Stimulated activated CD8-positive, alpha-beta memory T cell treated with anti-CD3 and anti-CD28 coated beads, Interleukin-7, amount 100 ng/mL, for 4 hours (primary cell): ENCODE data around the gene FCN2.

Experiments
- DNase-seq, 2 donors: peaks; one replicate each; pipeline ENCODE4 v3.0.0-alpha.2; 2020; ENCODE audit warnings: low read depth in 2 of 2

The FCN2 gene

GRCh38 chr9:134888603-134889190, 8.1 kb downstream of the FCN2 start:
- no peak for DNase-seq

- no peak for DNase-seq
These were observed 9.0 kb downstream of the FCN2 start for GRCh38 chr9:134889386-134890154.

DNA sequence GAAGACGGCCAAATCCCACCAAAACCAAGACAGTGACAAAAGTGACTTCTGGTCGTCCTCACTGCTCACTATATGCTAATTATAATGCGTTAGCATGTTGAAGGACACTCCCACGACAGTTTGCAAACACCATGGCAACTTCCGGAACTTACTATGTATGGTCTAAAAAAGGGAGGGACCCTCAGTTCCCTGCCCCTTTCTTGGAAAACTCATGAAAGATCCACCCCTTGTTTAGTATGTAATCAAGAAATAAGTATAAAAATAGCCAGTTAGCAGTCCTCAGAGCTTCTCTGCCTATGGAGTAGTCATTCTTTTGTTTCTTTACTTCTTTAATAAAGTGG, 9.5 kb downstream of the FCN2 start:
- DNase-seq = no peak

- DNase-seq = no peak
These were observed 10.4 kb downstream of the FCN2 start for GRCh38 chr9:134891053-134891452.

GRCh38 chr9:134891713-134892112, 11.1 kb downstream of the FCN2 start:
- no peak for DNase-seq

- no peak for DNase-seq
These were observed 11.6 kb downstream of the FCN2 start for GRCh38 chr9:134892221-134892620.

DNA sequence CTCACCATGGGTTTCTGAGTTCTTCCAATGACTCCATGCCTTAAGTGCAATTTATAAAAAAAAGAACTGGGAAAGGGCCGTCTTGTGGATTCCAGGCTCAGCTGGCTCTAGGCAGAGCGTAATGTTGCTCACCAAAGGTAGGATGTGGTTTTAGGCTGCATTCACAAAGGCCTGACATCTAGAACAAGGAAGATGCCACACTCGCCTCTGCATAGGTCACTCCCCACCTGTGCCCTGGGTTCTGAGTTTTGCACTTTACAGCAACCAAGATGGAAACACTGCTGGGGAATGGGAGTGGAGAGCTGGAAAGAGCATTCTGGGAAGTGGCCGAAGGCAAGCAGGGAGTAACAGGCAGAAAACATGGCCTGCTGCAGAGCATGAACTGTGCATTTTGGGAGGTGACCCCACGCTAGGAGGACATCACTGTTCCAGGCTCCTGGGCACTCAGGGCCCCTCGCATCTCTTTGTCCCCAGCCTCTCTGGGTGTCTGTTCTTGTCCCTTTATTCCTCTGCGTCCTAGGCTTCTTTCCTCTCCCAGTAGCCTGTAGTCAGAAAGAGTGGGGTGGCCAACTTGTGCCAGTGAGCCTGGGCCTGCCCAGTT, 12.3 kb downstream of the FCN2 start:
- DNase-seq = no peak

DNA sequence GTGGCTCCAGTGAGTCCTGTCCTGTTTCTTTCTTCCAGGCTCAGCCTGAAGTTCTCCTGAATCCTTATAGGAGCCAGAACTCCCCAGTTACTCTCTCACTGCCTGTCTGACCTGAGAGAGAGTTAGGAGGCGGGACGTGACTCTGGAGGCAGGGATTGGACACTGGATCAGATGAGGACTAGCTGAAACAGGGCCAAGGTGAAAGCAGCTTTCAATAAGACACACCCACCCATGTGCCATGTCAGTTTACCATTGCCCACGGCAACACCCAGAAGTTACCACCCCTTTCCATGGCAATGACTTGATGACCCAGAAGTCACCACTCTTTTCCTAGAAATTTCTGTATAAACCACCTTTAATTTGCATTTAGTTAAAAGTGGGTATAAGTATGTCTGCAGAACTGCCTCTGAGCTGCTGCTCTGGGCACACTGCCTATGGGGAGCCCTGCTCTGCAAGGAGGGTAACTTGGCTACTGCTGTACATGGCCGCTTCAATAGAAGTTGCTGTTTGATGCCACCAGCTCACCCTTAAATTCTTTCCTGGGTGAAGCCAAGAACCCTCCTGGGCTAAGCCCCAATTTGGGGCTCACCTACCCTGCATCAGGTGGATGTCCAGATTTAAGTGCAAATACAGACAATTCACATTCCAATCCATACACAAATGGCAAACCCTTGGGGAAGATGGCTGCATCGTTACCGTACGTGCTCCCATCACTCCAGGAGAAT, 13.7 kb downstream of the FCN2 start:
- no peak for DNase-seq

GRCh38 chr9:134895097-134895496, 14.5 kb downstream of the FCN2 start:
- no peak for DNase-seq

- no peak for DNase-seq
These were observed 14.9 kb downstream of the FCN2 start for GRCh38 chr9:134895567-134895907.

DNA sequence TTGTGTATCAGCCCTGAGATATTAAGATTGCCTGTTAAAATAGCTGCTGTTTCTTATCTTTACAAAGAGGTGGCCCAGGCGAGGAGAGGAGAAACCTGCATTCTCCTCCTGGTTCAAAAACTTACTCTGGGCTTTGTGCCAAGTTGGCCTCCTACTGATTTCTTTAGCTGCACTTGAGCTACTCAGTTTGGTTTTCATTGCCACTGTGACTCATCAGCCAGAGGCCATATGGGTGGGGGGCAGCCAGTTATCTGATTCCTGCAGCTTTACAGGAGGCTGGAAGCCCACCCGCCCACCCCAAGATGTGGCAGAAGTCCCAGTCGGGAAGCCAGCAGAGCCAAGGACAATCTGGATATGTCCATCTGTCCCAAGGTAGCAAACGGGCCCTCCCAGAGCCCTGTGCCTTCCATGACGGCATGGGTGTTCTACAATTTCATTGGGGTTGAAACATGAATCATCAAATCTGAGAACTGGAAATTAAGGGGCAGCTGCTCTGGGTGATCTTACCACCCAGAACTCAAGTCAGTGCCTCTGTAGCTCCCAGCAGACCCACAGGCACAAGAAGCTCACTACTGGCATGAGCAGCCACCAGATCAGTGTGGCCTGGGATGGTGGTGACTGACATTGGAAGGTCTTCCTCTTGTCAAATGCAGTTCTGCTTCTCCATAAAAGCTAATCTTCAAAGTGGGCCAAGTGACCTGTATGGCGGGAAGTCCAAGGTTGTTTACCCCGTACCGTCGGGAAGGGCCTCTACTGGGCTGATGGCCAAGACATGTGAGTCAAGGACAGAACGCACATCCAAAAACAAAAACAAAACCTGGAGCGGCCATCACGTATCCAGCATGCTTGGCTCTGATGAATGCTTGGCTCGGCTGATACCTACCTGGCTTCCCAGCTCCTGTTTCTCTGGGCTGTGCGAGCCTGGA, 15.6 kb downstream of the FCN2 start:
- no peak for DNase-seq

GRCh38 chr9:134896834-134897583, 16.4 kb downstream of the FCN2 start:
- no peak for DNase-seq

GRCh38 chr9:134897584-134898170, 17.1 kb downstream of the FCN2 start:
- DNase-seq = no peak

- no peak for DNase-seq
These were observed 17.7 kb downstream of the FCN2 start for GRCh38 chr9:134898319-134898718.

- no peak for DNase-seq
These were observed 18.6 kb downstream of the FCN2 start for GRCh38 chr9:134899168-134899567.

DNA sequence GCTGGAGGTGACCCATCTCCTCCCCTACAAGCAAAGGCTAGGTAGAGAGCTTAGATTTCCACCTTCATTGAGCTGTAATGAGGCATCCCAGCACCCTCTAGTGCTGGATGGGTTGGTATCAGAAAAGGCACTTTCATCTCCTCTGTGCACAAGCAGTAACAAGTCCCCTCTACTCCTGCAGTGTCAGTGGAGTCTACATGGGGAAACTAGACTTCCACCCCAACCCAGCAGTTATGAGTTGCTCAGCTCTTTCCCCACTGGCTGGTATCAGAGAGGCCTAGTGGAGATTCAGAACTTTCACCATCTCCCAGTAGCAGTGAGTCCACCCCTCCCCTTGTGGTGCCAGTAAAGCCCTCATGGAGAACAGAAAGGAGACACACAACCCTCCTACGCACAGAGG, 19.2 kb downstream of the FCN2 start:
- no peak for DNase-seq

- DNase-seq = no peak
These were observed 22.3 kb downstream of the FCN2 start for GRCh38 chr9:134902936-134903335.

DNA sequence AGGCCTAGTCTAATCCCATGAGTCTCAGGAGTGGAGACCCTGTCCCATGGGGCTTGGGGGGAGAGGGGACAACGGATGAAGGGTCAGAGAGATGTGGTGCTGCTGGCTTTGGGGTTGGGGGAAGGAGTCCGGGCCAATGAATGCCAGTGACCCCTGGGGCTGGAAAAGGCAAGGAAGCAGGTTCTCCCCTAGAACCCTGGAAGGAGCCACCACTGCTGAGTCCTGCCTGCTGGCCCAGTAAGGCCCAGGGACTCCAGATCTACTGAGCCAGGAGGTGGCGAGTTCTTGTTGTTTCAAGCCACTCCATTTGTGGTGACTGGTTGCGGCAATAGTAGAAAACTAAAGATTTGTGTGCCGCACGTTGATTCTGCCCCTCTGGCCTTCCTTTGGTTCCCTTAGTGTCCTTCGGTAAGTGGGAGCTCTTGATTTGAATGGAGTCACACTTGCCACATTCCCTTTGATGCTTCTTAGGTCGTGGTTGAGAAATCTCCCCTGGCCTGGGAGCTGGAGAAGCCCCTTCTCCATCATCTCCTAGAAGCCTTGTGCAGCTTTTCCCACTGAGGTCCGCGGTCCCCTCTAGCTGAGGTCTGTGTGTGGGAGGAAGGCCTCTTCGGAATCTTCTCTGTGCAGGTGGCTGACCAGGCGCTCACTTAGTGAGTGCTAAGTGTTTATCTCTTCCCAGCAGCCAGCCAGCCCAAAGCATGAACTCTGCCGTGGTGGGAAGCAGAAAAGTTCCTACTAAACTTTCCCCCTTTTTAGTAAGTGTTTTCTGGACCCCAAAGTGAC, 28.1 kb downstream of the FCN2 start:
- no peak for DNase-seq

- no peak for DNase-seq
These were observed 29.2 kb downstream of the FCN2 start for GRCh38 chr9:134909511-134910481.
